Fibroblast of skin of right biceps (primary cell): Measurements from ENCODE around the gene SCAPER.
"Not testable (repeated sequence)": the region's sequence is repeated elsewhere in the genome, so short reads cannot be mapped to it uniquely, and the experiment has no call there.

Experiments used
- DNase-seq: peaks from one replicate; pipeline ENCODE4 v3.0.0-alpha.2; 2013

The SCAPER gene

GRCh38 chr15:76912430-76912829 lies 7.3 kb upstream of the SCAPER start:
- DNase-seq: no peak

GRCh38 chr15:76905855-76906254 lies 715 bp upstream of the SCAPER start:
- no peak for DNase-seq

GRCh38 chr15:76904461-76905012 lies 603 bp downstream of the SCAPER start:
- peak; percentile 17 for DNase-seq

- DNase-seq: peak; percentile 43
Observed at GRCh38 chr15:76903251-76903681, 1.9 kb downstream of the SCAPER start.

- no peak for DNase-seq
Observed at GRCh38 chr15:76901965-76902364, 3.2 kb downstream of the SCAPER start.

- DNase-seq: not testable (repeated sequence)
Observed at GRCh38 chr15:76899931-76900310, 5.2 kb downstream of the SCAPER start.

- not testable (repeated sequence) for DNase-seq
Observed at GRCh38 chr15:76899176-76899930, 5.8 kb downstream of the SCAPER start.

GRCh38 chr15:76898102-76898501 lies 7.0 kb downstream of the SCAPER start:
- no peak for DNase-seq

- DNase-seq: no peak
Observed at GRCh38 chr15:76894174-76894573, 11.0 kb downstream of the SCAPER start.

- DNase-seq: not testable (repeated sequence)
Observed at GRCh38 chr15:76892836-76893235, 12.3 kb downstream of the SCAPER start.

GRCh38 chr15:76887280-76888141 lies 17.6 kb downstream of the SCAPER start:
- not testable (repeated sequence) for DNase-seq

GRCh38 chr15:76885212-76885611 lies 19.9 kb downstream of the SCAPER start:
- no peak for DNase-seq

- no peak for DNase-seq
Observed at GRCh38 chr15:76875911-76876310, 29.2 kb downstream of the SCAPER start.

- DNase-seq: not testable (repeated sequence)
Observed at GRCh38 chr15:76873066-76873465, 32.1 kb downstream of the SCAPER start.

GRCh38 chr15:76871930-76872329 lies 33.2 kb downstream of the SCAPER start:
- DNase-seq: no peak

- DNase-seq: no peak
Observed at GRCh38 chr15:76868740-76869139, 36.4 kb downstream of the SCAPER start.

- peak; percentile 39 for DNase-seq
Observed at GRCh38 chr15:76866716-76867321, 38.3 kb downstream of the SCAPER start.

GRCh38 chr15:76866008-76866407 lies 39.1 kb downstream of the SCAPER start:
- DNase-seq: peak; percentile 18

GRCh38 chr15:76865548-76865991 lies 39.6 kb downstream of the SCAPER start:
- no peak for DNase-seq

GRCh38 chr15:76864586-76864985 lies 40.6 kb downstream of the SCAPER start:
- no peak for DNase-seq

- no peak for DNase-seq
Observed at GRCh38 chr15:76863693-76864092, 41.4 kb downstream of the SCAPER start.

- no peak for DNase-seq
Observed at GRCh38 chr15:76863123-76863522, 42.0 kb downstream of the SCAPER start.

- no peak for DNase-seq
Observed at GRCh38 chr15:76861815-76862397, 43.2 kb downstream of the SCAPER start.
